HL-60 (cell line): Measurements from ENCODE around the gene FSTL3.

ENCODE experiments used
- DNase-seq, 2 experiments: peaks; one replicate each; pipeline ENCODE4 v3.0.0-alpha.2; 2010 to 2020; ENCODE audit warnings: low read depth in 1 of 2, low spot score in 1 of 2
- H3K27ac ChIP-seq: fragments of 250-450 bp; sonication (Bioruptor Pico); replicated peaks from 2 replicates; pipeline ENCODE4 v1.5.1; 2020; ENCODE audit warnings: mild to moderate bottlenecking, moderate library complexity
- H3K27me3 ChIP-seq: fragments of 250-450 bp; sonication (Bioruptor Pico); 2 replicates; pipeline ENCODE4 v1.5.1; 2021; ENCODE audit warnings: mild to moderate bottlenecking, moderate library complexity; ENCODE audit not compliant: insufficient read depth, poor library complexity, severe bottlenecking
- H3K4me3 ChIP-seq: replicated peaks from 2 replicates; pipeline ENCODE4 v1.5.1; 2011; ENCODE audit warnings: mild to moderate bottlenecking, control low read depth, low read length; ENCODE audit not compliant: insufficient read depth
- CTCF ChIP-seq: IDR thresholded peaks from one replicate; pipeline ENCODE4 v1.5.1; 2011; ENCODE audit warnings: low read length, control low read depth, inconsistent platforms; ENCODE audit not compliant: insufficient read depth
- GABPA ChIP-seq: IDR thresholded peaks from 2 replicates; pipeline ENCODE4 v1.6.1; 2012; ENCODE audit warnings: low read depth
- POLR2AphosphoS5 ChIP-seq: IDR thresholded peaks from 2 replicates; pipeline ENCODE4 v1.6.1; 2012; ENCODE audit warnings: low read depth
- REST ChIP-seq: IDR thresholded peaks from 2 replicates; pipeline ENCODE4 v1.6.1; 2012; ENCODE audit warnings: low read depth; ENCODE audit not compliant: insufficient replicate concordance
- SPI1 ChIP-seq: IDR thresholded peaks from 2 replicates; pipeline ENCODE4 v1.6.1; 2012; ENCODE audit warnings: low read depth, mild to moderate bottlenecking, borderline replicate concordance

The FSTL3 gene

GRCh38 chr19:729965-730668, 53.9 kb downstream of the FSTL3 start:
- TF ChIP-seq GABPA (no peak), SPI1 (no peak), POLR2AphosphoS5 (no peak)
- Histone ChIP-seq H3K4me3 (no peak overlapping the region), H3K27me3 (no peaks in the 10 kb centered on the region), H3K27ac (no peak overlapping the region)
- DNase-seq = no peak

- Histone ChIP-seq H3K27ac (no peak overlapping the region), H3K4me3 (no peak overlapping the region), H3K27me3 (no peaks in the 10 kb centered on the region)
- no peak for DNase-seq
- no peak for TF ChIP-seq POLR2AphosphoS5
- no peak for TF ChIP-seq REST
- TF ChIP-seq CTCF = no peak
- TF ChIP-seq GABPA = no peak
- TF ChIP-seq SPI1 = no peak
Observed at GRCh38 chr19:731000-731399, 54.8 kb downstream of the FSTL3 start.

- no peak overlapping the region for H3K27ac ChIP-seq
- TF ChIP-seq POLR2AphosphoS5 (no peak), REST (no peak)
- H3K4me3 ChIP-seq = no peak overlapping the region
- H3K27me3 ChIP-seq = no peaks in the 10 kb centered on the region
- no peak for DNase-seq
Observed at GRCh38 chr19:732148-733069, 56.2 kb downstream of the FSTL3 start.
